ENCODE results near the gene SCML1. TPM values are rescaled to one million over a fixed set of nuclear protein-coding genes. Genes with fewer than 3 reads are reported as not detected.

Gene SCML1
- total and polyA plus RNA-seq, 2 donors (not counting 3 experiments of a cell fraction or from before 2014, with no cell fraction given) = 8.8 to 12.4 TPM

GRCh38 chrX:17700976-17701375, 36.3 kb upstream of the SCML1 start:
- H3K9me1 ChIP-seq (replicated peaks; ENCODE audit: control insufficient read depth, extremely low read depth, insufficient read depth, low read length) = no peaks in the 10 kb centered on the region

More at GRCh38 chrX:17700976-17701375, 36.3 kb upstream of the SCML1 start:
- H3K79me2 ChIP-seq (ENCODE audit: control insufficient read depth, insufficient read depth, low read length) = no peaks in the 10 kb centered on the region
- no peak overlapping the region for H3K4me3 ChIP-seq (replicated peaks in 1 of 3; ENCODE audit: insufficient read depth in 1 of 3, low read depth in 1 of 3, low read length in 3 of 3)
- BruUV-seq (replicated peaks) = no TSS peak
- H3K4me1 ChIP-seq (ENCODE audit: control insufficient read depth, extremely low read depth, insufficient read depth, low read length) = no peaks in the 10 kb centered on the region
- no peaks in the 10 kb centered on the region for H3K9me3 ChIP-seq (replicated peaks; ENCODE audit: control insufficient read depth, insufficient read depth, low read length)
- FAIRE-seq (no peak), DNase-seq (ENCODE audit: low read depth, low spot score) (no peak)
- no peak overlapping the region for H3K4me2 ChIP-seq (ENCODE audit: insufficient read depth, low read length)
- no peaks in the 10 kb centered on the region for H3K27me3 ChIP-seq (ENCODE audit: control insufficient read depth in 2 of 2, insufficient read depth in 2 of 2, low read length in 2 of 2)
- TF ChIP-seq CTCF (IDR thresholded peaks at IDR 0.05; ENCODE audit: extremely low read depth in 1 of 2, insufficient read depth in 1 of 2, low read depth in 1 of 2, low read length in 2 of 2) = no peak
- no peak for TF ChIP-seq MYC (IDR thresholded peaks at IDR 0.05; ENCODE audit: low read depth, low read length)
- TF ChIP-seq POLR2AphosphoS5 (IDR thresholded peaks at IDR 0.05; ENCODE audit: insufficient read depth, low read depth, low read length) = no peak
- TF ChIP-seq GATA2 (IDR thresholded peaks at IDR 0.05; ENCODE audit: insufficient read depth, insufficient read length, low read depth, low read length) = no peak
- TF ChIP-seq JUN (IDR thresholded peaks at IDR 0.05; ENCODE audit: borderline replicate concordance, insufficient read depth, insufficient read length, low read depth) = no peak
- no peak for TF ChIP-seq EZH2 (IDR thresholded peaks at IDR 0.05; ENCODE audit: borderline replicate concordance, low read depth, low read length, severe bottlenecking)
- TF ChIP-seq MAX (IDR thresholded peaks at IDR 0.05; ENCODE audit: insufficient read depth, insufficient read length) = no peak
- TF ChIP-seq POLR2A (IDR thresholded peaks at IDR 0.05; ENCODE audit: low read depth, low read length) = no peak
- no peak for TF ChIP-seq FOS (IDR thresholded peaks at IDR 0.05; ENCODE audit: borderline replicate concordance, insufficient read depth, low read length)
- no peak overlapping the region for H2AFZ ChIP-seq (ENCODE audit: low read depth, low read length)
- ChIA-PET POLR2A (no interaction called here), CTCF (no interaction called here)
- dilution Hi-C loops (cut with MboI; ENCODE audit: extremely low pct_ligation_motif_present, low sequenced_read_pairs) (no loop called here), intact Hi-C loops (cut with micrococcal nuclease) (no loop called here)
- no peaks in the 10 kb centered on the region for H3K36me3 ChIP-seq (ENCODE audit: control insufficient read depth in 2 of 2, extremely low read depth in 1 of 2, insufficient read depth in 2 of 2, low read length in 2 of 2)
- H3K9ac ChIP-seq (replicated peaks; ENCODE audit: extremely low read depth, insufficient read depth, low read length) = no peak overlapping the region
- no peaks in the 10 kb centered on the region for H4K20me1 ChIP-seq (replicated peaks; ENCODE audit: control insufficient read depth, extremely low read depth, insufficient read depth, low read length)
- H3K27ac ChIP-seq (ENCODE audit: insufficient read depth, low read depth, low read length) = no peak overlapping the region

Measured in endothelial cell of umbilical vein (primary cell).